Hematopoietic multipotent progenitor cell treated with erythropoietin and hydrocortisone succinate and interleukin-3 and kit ligand, for 17 days (in vitro differentiated cells): Measurements from ENCODE around the gene LYPD4.
"Not testable (repeated sequence)": the region's sequence is repeated elsewhere in the genome, so short reads cannot be mapped to it uniquely, and the experiment has no call there.

Experiments used
- DNase-seq: peaks from one replicate; pipeline ENCODE4 v3.0.0-alpha.2; 2015; ENCODE audit warnings: low spot score

Gene LYPD4, protein sequence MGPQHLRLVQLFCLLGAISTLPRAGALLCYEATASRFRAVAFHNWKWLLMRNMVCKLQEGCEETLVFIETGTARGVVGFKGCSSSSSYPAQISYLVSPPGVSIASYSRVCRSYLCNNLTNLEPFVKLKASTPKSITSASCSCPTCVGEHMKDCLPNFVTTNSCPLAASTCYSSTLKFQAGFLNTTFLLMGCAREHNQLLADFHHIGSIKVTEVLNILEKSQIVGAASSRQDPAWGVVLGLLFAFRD

DNA sequence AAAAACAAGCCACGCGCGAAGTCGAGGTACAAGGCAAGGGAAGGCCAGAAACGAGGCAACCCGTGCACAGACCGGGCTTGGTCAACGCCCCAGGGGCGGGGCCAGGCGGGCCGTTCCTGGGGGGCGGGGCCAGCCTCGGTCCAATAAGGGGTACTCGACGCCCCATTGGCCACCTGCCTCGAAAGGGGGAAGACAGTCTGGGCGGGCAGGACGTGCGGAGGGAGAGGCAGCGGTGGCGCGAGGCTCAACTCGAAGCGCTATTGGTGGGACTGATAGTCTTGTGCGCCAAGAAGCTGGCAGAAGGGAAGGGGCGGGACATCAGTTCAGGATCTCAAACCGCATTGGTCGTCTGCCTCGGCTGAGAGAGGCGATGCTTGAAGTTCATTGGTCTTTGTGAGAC, at the start of gene LYPD4:
LYPD4 (minus strand) TSS at position 83 of the 400 bp plus-strand sequence. CDS start 5,398 bp downstream, outside the sequence.
- no peak for DNase-seq

DNA sequence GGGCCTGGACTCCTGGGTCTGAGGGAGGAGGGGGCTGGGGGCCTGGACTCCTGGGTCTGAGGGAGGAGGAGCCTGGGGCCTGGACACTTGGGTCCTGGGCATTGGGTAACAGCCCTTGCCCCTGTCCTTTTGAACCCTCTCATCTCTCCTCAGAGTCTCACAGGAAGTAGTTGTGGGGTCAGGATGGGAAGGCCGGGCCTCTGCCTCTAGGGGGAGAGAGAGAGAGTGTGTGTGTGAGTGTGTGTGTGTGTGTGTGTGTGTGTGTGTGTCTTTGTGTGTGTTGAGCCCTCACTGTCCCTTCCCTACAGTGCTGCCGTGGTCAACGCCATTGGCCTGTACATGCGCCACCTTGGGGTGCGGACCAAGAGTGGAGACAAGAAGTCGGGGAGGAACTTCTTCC, 49.4 kb upstream of the LYPD4 start:
- no peak for DNase-seq

DNA sequence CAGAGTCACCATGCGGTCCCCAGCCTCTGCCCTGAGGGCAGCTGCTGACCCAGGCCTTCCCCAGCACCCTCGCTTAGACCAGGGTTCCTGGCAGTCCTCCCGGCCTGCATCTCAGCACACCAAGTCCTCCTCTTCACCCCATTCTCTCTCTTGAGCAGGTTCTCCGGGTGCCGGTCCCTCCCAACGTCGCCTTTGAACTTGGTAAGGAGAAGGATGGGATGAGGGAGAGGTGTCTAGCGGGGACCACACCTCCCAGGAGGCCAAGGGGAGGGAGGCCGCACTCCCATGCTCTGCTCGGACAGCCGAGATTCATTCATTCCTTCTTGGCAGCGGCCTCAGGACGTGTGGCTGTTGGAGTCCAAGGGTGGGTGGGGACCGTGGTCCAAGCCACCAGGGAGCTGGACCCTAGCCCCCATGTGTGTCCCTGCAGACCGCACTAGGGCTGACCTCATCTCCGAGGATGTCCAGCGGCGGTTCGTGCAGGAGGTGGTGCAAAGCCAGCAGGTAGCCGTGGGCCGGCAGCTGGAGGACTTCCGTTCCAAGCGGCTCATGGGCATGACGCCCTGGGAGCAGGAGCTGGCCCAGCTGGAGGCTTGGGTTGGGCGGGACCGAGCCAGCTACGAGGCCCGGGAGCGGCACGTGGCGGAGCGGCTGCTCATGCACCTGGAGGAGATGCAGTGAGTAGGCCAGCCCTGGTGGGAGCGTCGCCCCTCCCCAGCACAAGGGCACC, 47.9 kb upstream of the LYPD4 start:
- DNase-seq: no peak

DNA sequence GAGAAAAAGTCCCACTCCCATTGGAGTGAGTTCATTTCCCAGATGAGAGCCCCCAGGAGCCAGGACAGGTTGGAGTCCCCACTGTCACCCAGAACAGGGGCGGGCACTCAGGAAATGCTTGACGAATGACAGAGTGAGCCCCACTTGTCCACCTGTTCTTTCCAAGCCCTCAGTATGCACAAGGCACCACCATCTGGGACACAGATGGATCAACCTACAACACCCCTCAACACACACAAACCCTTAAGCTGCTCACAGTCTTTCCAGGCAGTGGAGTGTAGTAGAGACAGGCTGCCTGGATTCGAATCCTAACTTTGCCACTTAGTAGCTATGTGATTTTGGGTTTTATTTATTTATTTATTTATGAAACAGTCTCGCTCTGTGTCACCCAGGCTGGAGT, 46.5 kb upstream of the LYPD4 start:
- DNase-seq: no peak

DNA sequence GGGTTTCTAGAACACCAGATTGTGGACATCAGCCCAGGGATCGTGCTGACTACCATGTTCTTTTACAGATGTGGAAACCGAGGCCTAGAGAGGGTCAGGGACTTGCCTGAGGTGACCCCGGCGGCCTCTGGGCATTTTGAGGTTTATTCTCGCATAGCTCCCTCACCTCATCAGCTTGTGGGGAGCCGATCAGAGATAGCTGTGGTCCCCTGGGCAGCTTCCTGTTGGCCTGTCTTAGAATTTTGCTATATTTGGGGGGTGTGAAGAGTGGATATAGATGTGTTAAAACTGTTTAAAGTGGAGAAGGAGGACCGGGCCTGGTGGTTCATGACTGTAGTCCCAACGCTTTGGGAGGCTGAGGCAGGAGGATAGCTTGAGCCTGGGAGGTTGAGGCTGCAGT, 45.4 kb upstream of the LYPD4 start:
- DNase-seq: no peak

DNA sequence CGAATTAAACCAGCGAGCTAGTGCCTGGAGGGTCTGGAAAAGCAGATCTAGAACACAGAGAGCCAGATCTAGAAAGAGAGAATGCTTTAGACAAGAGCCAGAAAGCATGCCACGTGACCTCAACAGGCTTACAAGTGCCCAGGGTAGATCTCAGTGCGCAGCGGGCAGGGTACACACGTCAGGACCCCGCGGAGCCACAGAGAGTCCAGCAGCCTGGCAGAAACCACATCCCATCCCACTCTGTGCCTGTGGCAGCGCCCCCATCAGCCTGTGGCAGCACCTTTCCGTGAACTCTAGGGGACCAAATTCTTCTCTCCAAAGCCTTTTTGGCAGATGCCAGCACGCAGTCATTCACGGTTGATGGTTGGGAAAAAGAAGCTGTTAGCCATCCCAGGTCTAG, 44.4 kb upstream of the LYPD4 start:
- no peak for DNase-seq

DNA sequence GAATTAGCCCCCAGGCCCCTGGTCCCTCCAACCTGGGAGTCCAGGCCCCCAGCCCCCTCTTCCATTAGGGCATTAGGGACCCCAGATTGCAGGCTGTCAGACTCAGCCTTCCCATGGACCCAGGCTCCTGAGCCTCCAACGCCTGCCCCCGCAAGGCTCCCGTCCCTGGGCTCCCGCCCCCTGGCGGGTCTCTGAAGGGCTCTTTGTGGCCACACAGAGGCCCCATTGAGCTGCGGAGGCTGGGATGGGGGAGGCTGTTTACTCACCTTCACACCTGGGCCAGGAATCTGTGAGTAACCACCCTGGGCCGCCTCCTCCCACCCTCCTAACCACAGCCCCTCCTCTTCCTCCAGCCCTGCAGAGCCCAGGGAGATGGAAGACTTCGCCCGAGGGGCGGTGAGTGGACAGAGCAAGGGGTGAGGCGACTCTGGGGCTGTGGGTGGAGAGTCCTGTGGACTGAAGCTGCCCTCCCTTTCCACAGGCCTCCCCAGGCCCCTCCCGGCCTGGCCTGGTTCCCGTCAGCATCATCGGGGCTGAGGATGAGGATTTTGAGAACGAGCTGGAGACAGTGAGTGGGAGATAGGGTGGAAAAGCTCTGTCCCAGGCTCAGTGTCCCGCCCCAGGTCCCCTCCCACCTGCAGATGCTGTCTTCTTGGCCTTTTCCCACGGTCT, 43.4 kb upstream of the LYPD4 start:
- no peak for DNase-seq

DNA sequence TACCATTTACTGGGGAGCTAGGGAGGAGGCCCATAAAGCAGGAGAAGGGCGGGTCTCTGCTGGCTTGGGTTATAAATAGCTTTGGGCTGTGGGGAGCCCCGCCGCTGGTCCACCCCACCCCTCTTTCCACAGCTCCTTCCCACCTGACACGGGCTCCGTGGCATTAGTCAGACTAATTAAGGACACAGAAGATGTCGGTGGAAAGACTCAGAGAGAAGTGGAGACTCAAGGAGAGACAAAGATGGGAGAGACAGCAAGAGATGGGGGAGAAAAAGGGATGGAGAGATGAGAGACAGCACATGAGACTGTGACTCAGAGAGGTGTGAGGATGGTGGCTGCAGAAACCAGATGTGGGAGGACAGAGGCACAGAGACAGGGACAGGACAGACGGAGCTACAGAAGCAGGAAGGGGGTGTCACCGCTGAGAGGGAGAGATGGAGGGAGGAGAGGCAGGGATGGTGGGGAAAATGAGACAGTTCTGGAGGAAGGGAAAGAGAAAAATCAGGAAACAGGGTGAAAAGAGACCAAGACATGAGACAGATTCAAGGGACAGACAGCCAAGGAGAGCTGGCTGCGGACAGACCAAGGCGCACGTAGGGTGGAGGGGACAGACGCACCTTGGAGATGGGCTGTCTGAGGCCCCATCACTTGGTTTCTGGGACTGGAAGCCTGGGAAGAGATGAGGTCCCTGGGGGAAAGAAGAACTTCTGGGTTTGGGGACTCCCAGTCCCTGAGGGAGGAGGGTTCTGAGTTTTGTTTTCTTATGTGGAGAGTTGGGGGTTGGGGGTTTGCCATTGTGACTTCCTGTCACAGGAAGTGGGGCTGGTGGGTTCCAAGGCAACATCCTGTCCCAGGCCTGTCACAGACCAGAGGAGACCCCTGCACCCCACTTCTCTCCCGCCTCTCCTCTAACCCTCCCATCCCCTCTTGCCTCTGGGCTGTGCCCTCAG, 42.6 kb upstream of the LYPD4 start:
- no peak for DNase-seq

DNA sequence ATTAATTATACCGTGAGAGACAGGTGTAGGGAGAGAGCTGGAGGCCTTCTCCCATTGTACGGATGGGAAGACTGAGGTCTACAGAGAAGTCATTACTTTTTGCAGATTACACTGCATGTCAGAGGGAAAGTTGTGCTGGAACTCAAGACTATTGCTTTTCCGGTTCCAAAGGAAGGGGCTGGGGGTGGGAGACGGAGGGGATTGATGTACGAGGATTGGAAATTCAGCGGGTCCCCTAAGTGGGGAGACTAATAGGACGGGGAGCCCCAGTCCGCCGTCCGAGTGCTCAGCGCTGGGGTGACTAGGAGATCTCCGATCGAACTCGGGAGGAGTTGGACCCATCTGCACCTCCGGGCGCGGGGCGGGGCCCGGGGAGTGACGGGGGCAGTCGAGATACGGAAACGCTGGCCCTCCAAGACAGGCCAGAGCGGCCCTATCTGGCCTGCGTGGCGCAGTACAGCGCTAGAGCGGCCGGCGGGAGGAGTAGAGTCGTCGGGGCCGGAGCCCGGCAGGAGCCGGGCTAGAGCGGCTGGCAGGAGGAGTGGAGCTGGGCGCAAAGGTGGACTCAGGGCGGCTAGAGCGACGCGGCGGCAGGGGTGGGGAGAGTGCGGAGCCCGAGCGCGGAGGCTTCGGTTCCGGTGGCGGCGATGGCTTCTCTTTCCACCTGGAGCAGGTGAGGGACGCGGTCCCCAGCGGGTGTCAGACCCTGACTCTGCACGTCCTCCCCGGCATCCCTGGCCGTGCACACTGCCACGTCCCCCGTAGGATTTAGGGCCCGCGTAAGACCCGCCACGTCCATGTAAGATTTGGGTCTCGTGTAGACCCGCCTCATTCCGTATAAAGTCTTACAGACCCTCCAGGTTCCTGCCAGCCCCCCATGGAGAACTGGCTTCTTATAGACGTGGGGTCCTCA, 39.6 kb upstream of the LYPD4 start:
- DNase-seq: peak; percentile 93

DNA sequence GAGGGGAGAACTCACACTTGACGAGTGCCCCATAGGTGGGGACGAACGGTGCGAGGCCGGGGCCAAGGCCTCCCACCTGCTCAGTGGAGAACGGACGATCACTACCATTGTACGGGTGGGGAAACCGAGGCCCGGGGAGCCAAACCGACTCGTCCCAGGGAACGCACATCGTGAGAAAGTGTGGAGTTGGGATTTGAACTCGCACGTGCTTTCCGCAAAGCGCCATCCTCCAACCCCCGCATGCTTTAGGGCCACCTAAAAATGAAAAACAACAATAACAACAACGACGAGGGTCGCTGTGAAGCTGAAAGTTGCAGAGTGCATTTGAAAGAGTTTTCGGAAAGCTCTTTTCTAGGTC, 39.0 kb upstream of the LYPD4 start:
- no peak for DNase-seq

DNA sequence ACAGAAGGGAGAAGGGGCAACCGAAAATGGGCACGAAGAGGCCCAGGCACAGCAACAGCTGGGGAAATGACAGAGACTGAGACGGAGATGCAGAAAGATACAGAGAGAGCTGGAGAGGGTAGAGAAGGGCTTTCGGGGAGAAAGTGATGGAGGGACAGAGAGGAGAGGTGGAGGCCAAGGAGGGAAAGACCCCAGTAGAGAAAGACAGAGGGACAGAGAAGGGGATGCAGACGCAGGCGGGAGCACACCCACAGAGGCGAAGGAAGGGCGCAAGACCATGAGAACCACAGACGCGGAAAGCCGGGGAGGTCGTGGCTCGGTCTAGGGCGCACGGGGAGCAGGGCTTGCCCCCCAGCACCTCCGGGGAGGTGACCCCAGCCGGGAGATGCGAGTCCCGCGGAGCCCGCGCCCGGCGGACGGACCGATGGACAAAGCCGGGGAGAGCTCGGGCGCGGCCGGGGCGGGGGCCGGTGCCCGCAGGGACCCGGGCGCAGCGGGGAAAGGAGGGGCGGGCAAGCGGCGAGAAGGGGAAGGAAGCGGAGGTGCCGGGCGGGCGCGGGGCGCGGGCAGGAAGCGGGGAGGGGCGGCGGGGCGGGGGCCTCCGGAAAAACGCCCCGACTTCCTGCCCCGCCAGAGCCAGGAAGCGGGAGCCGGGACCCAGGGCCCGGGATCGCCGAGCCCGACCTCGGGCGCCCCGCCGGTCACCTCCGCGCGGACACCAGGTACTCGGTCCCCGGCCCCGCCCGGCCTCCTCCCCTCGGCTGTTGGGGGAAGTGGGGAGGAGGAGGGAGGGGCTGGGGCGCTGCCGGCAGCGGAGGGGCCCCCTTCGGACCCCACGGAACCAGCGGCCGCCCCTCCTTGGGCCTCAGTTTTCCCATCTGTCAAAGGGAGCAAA, 38.3 kb upstream of the LYPD4 start, which contains the start of gene ARHGEF1:
ARHGEF1 (plus strand) TSS at position 617 of the 895 bp plus-strand sequence. CDS start 4,899 bp downstream, outside the sequence.
- DNase-seq: no peak

DNA sequence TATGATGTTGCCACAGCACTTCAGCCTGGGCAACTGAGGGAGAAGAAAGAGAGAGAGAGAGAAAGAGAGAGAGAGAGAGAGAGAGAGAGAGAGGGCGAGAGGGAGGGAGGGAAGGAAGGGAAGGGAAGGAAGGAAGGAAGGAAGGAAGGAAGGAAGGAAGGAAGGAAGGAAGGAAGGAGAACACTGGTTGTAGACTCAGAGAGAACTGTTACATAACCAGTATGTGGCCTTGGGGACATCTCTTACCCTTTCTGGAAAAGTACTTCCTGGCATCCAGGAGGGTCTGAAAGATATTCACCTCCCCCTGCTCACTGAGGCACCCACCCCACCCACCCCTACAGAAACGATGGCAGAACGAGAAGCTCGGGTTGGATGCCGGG, 35.8 kb upstream of the LYPD4 start:
- DNase-seq: no peak

DNA sequence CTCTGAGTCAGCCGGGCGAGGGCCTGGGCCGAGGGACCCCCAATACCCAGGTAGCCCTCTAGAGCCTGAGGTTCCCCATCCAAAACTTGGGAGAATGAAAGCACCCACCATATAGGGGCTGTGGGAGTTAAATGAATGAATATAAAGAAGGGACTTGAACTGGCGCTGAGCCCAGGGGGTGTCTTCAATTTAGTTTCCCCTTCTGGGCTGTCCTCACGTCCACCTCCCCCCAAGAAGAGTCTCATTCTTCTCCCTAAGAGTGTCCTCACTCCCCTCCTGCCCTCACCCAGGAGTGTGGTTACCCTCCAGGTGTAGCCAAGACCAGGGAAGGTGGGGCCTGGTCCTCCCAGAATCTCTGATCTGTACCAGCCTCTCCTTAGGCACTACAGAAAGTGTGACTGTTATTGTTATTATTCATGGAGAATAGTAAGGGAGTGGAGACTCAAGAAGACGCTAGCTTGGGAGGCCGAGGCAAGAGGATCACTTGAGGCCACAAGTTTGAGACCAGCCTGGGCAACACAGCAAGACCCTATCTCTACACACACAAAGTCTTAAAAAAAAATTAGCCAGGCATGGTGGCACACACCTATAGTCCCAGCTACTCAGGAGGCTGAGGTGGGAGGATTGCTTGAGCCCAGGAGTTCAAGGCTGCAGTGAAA, 35.3 kb upstream of the LYPD4 start:
- DNase-seq: no peak

DNA sequence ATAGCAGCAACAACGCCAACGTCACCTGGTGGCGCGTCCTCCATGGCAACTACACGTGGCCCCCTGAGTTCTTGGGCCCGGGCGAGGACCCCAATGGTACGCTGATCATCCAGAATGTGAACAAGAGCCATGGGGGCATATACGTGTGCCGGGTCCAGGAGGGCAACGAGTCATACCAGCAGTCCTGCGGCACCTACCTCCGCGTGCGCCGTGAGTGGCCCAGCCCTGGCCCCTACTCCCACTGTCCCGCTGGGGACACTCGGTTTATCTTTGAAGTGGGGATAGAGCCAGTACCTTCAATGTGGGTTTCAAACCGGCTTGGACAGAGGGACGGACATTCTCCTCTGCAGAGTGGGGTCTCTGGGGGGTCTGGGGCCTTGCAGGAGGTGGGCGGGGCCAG, 34.6 kb upstream of the LYPD4 start:
- no peak for DNase-seq

DNA sequence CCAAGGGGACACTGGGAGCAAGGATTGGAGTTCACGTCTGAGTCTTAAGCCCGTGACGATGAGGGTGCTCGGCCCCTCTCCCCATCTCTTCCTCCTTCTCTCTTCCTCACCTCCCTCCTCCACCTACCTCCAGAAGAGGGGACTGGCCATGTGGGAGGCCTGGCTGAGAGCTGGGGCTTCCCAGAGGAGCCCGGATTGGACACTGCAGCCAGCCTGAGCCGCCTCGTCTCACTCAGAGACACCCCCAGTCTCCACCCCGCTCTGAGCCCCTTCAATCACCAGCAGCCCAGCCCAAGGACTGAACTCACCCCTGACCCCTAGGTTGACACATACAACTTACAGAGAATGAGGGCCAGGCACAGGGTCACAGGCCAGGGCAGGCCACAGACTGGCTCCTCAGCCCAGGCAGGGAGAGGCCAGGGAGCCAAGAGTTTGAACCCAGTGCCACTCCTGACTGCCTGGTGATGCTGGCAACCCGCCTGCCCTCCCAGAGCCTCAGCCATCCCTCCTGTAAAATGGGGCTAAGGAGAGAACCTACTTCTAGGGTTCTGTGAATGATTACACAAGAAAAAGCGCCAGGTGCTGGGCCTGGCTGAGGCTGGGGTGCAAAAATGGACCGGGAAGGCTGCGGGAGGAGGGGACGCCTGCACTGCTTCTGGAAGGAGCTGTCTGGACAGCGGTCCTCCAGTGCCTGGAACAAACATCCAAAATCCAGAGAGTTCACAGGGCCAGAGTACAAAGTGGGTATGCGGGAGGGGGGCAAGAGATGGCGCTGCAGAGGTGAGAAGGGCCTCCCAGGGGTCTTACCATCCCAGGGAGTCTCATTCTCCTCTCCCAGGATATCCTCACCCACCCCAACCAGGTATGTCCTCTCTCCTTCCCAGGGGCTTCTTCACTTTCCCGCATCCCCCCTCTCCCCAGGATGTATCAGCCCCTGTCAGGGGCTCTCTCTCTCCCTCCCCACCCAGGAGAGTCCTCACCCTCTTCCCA, 33.7 kb upstream of the LYPD4 start:
- no peak for DNase-seq

DNA sequence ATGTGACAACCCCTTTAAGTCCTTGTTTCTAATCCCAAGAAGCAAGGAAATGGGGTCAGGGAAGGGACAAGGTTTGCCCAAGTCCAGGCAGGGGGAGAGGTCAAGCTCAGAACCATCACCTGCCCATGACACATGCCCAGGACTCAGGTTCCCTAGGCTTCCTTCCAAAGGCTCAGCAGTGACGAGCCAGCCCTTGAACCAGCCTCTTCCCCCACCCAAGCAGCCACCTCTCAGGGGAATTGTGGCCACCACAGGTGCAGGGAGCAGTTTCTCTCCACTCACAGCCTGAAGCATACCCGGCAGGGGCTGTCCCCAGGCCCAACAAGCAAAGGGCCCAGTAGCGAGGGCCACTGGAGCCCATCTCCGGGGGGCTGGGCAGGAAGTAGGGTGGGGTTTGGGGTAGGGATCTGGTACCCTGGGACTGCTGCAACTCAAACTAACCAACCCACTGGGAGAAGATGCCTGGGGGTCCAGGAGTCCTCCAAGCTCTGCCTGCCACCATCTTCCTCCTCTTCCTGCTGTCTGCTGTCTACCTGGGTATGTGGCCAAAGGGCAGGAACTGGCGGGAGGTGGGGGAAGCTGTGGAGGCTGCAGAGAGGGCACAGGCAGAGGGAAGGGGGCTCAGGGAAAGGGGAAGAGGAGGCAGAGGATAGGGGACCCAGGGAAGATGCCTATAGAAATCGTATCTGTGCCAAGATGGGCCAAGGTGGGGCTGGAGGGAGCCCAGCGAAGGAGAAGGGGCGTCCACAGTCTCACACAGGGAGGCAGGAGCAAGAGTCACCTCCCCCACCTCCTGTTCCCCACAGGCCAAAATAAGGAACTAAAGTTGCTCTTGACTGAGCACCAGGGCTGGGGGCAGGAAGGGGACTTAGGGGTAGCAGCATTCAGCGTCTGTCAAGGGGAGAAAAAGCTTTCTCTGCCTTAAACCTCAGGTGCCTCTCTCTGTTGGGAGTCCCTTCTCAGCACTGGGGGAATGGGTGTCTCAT, 32.7 kb upstream of the LYPD4 start, which contains the start of gene CD79A:
CD79A (plus strand) TSS at position 433 of the 986 bp plus-strand sequence; CDS start at position 459, 26 bp downstream.
- no peak for DNase-seq

DNA sequence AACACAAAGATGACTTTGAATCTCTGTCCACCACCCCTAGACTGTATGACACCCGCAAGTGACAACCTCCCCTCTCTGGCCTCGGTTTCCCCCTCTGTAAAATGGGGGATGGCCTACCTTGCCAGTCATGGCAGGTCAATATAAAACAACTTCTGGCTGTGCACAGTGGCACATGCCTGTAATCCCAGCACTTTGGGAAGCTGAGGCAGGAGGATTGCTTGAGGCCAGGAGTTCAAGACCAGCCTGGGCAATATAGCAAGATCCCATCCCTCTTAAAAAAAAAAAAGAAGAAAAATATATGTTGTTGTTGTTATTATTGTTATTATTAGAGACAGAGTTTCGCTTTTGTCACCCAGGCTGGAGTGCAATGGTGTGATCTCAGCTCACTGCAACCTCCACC, 31.5 kb upstream of the LYPD4 start:
- DNase-seq: not testable (repeated sequence)
